ENCODE data around the gene CCT8L2.
"Not testable (repeated sequence)": the region's sequence is repeated elsewhere in the genome, so short reads cannot be mapped to it uniquely, and the experiment has no call there.

The CCT8L2 gene

GRCh38 chr22:16595251-16595650, 2.6 kb upstream of the CCT8L2 start:
- not testable (repeated sequence) for H3K9me3 ChIP-seq (ENCODE audit: control insufficient read depth in 1 of 2, low read length in 2 of 2); H3K27me3 ChIP-seq (ENCODE audit: control insufficient read depth in 1 of 2, insufficient read depth in 2 of 2, low read length in 2 of 2); H3K4me1 ChIP-seq (ENCODE audit: control insufficient read depth in 1 of 2, insufficient read depth in 2 of 2, low read length in 2 of 2); H3K9ac ChIP-seq (ENCODE audit: low read depth in 1 of 2, low read length in 2 of 2); H3K4me3 ChIP-seq (ENCODE audit: low read depth in 1 of 2, low read length in 2 of 2); H3K27ac ChIP-seq (ENCODE audit: low read depth, low read length); H3K36me3 ChIP-seq (ENCODE audit: control insufficient read depth in 1 of 2, insufficient read depth in 2 of 2, low read length in 2 of 2)

GRCh38 chr22:16594026-16594425, 1.4 kb upstream of the CCT8L2 start:
- H3K36me3 ChIP-seq (ENCODE audit: control insufficient read depth in 1 of 2, insufficient read depth in 2 of 2, low read length in 2 of 2), result no peaks in the 10 kb centered on the region
- peaks cover 0 to 12% of the 10 kb centered on the region in 2 donors for H3K9me3 ChIP-seq (ENCODE audit: control insufficient read depth in 1 of 2, low read length in 2 of 2)
- H3K27ac ChIP-seq (ENCODE audit: low read depth, low read length), result no peak overlapping the region
- H3K27me3 ChIP-seq (ENCODE audit: control insufficient read depth in 1 of 2, insufficient read depth in 2 of 2, low read length in 2 of 2), result no peaks in the 10 kb centered on the region
- no peaks in the 10 kb centered on the region for H3K4me1 ChIP-seq (ENCODE audit: control insufficient read depth in 1 of 2, insufficient read depth in 2 of 2, low read length in 2 of 2)
- no peak overlapping the region for H3K9ac ChIP-seq (ENCODE audit: low read depth in 1 of 2, low read length in 2 of 2)
- H3K4me3 ChIP-seq (ENCODE audit: low read depth in 1 of 2, low read length in 2 of 2), result no peak overlapping the region

GRCh38 chr22:16592231-16592630, 379 bp downstream of the CCT8L2 start:
- not testable (repeated sequence) for H3K36me3 ChIP-seq (ENCODE audit: control insufficient read depth in 1 of 2, insufficient read depth in 2 of 2, low read length in 2 of 2); H3K27ac ChIP-seq (ENCODE audit: low read depth, low read length); H3K27me3 ChIP-seq (ENCODE audit: control insufficient read depth in 1 of 2, insufficient read depth in 2 of 2, low read length in 2 of 2); H3K4me1 ChIP-seq (ENCODE audit: control insufficient read depth in 1 of 2, insufficient read depth in 2 of 2, low read length in 2 of 2); H3K9ac ChIP-seq (ENCODE audit: low read depth in 1 of 2, low read length in 2 of 2); H3K4me3 ChIP-seq (ENCODE audit: low read depth in 1 of 2, low read length in 2 of 2)
- H3K9me3 ChIP-seq (ENCODE audit: control insufficient read depth in 1 of 2, low read length in 2 of 2), result peaks cover 0 to 12% of the 10 kb centered on the region in 2 donors

- H3K4me3 ChIP-seq (ENCODE audit: low read depth in 1 of 2, low read length in 2 of 2); H3K4me1 ChIP-seq (ENCODE audit: control insufficient read depth in 1 of 2, insufficient read depth in 2 of 2, low read length in 2 of 2); H3K27ac ChIP-seq (ENCODE audit: low read depth, low read length); H3K27me3 ChIP-seq (ENCODE audit: control insufficient read depth in 1 of 2, insufficient read depth in 2 of 2, low read length in 2 of 2); H3K9ac ChIP-seq (ENCODE audit: low read depth in 1 of 2, low read length in 2 of 2); H3K36me3 ChIP-seq (ENCODE audit: control insufficient read depth in 1 of 2, insufficient read depth in 2 of 2, low read length in 2 of 2): not testable (repeated sequence)
- H3K9me3 ChIP-seq (ENCODE audit: control insufficient read depth in 1 of 2, low read length in 2 of 2), result peaks cover 0 to 12% of the 10 kb centered on the region in 2 donors
Observed at GRCh38 chr22:16591136-16591535, 1.5 kb downstream of the CCT8L2 start.

GRCh38 chr22:16586991-16587390, 5.6 kb downstream of the CCT8L2 start:
- Histone ChIP-seq H3K9ac (ENCODE audit: low read depth in 1 of 2, low read length in 2 of 2) (no peak overlapping the region), H3K36me3 (ENCODE audit: control insufficient read depth in 1 of 2, insufficient read depth in 2 of 2, low read length in 2 of 2) (no peaks in the 10 kb centered on the region), H3K9me3 (ENCODE audit: control insufficient read depth in 1 of 2, low read length in 2 of 2) (peaks cover 0 to 5% of the 10 kb centered on the region in 2 donors), H3K27ac (ENCODE audit: low read depth, low read length) (no peak overlapping the region), H3K27me3 (ENCODE audit: control insufficient read depth in 1 of 2, insufficient read depth in 2 of 2, low read length in 2 of 2) (no peaks in the 10 kb centered on the region), H3K4me3 (ENCODE audit: low read depth in 1 of 2, low read length in 2 of 2) (no peak overlapping the region), H3K4me1 (ENCODE audit: control insufficient read depth in 1 of 2, insufficient read depth in 2 of 2, low read length in 2 of 2) (no peaks in the 10 kb centered on the region)

- Histone ChIP-seq H3K9me3 (ENCODE audit: control insufficient read depth in 1 of 2, low read length in 2 of 2) (peaks cover 0 to 2% of the 10 kb centered on the region in 2 donors), H3K9ac (ENCODE audit: low read depth in 1 of 2, low read length in 2 of 2) (no peak overlapping the region), H3K27me3 (ENCODE audit: control insufficient read depth in 1 of 2, insufficient read depth in 2 of 2, low read length in 2 of 2) (no peaks in the 10 kb centered on the region), H3K4me1 (ENCODE audit: control insufficient read depth in 1 of 2, insufficient read depth in 2 of 2, low read length in 2 of 2) (no peaks in the 10 kb centered on the region), H3K27ac (ENCODE audit: low read depth, low read length) (no peak overlapping the region), H3K4me3 (ENCODE audit: low read depth in 1 of 2, low read length in 2 of 2) (no peak overlapping the region), H3K36me3 (ENCODE audit: control insufficient read depth in 1 of 2, insufficient read depth in 2 of 2, low read length in 2 of 2) (no peaks in the 10 kb centered on the region)
Observed at GRCh38 chr22:16586170-16586569, 6.4 kb downstream of the CCT8L2 start.

GRCh38 chr22:16580872-16581271, 11.7 kb downstream of the CCT8L2 start:
- not testable (repeated sequence) for H3K27me3 ChIP-seq (ENCODE audit: control insufficient read depth in 1 of 2, insufficient read depth in 2 of 2, low read length in 2 of 2); H3K4me3 ChIP-seq (ENCODE audit: low read depth in 1 of 2, low read length in 2 of 2); H3K4me1 ChIP-seq (ENCODE audit: control insufficient read depth in 1 of 2, insufficient read depth in 2 of 2, low read length in 2 of 2); H3K9ac ChIP-seq (ENCODE audit: low read depth in 1 of 2, low read length in 2 of 2); H3K9me3 ChIP-seq (ENCODE audit: control insufficient read depth in 1 of 2, low read length in 2 of 2); H3K27ac ChIP-seq (ENCODE audit: low read depth, low read length); H3K36me3 ChIP-seq (ENCODE audit: control insufficient read depth in 1 of 2, insufficient read depth in 2 of 2, low read length in 2 of 2)

- H3K36me3 ChIP-seq (ENCODE audit: control insufficient read depth in 1 of 2, insufficient read depth in 2 of 2, low read length in 2 of 2); H3K9ac ChIP-seq (ENCODE audit: low read depth in 1 of 2, low read length in 2 of 2); H3K27ac ChIP-seq (ENCODE audit: low read depth, low read length); H3K9me3 ChIP-seq (ENCODE audit: control insufficient read depth in 1 of 2, low read length in 2 of 2); H3K4me1 ChIP-seq (ENCODE audit: control insufficient read depth in 1 of 2, insufficient read depth in 2 of 2, low read length in 2 of 2); H3K4me3 ChIP-seq (ENCODE audit: low read depth in 1 of 2, low read length in 2 of 2); H3K27me3 ChIP-seq (ENCODE audit: control insufficient read depth in 1 of 2, insufficient read depth in 2 of 2, low read length in 2 of 2): not testable (repeated sequence)
Observed at GRCh38 chr22:16569240-16569834, 23.3 kb downstream of the CCT8L2 start.

- Histone ChIP-seq H3K4me1 (ENCODE audit: control insufficient read depth in 1 of 2, insufficient read depth in 2 of 2, low read length in 2 of 2) (no peaks in the 10 kb centered on the region), H3K36me3 (ENCODE audit: control insufficient read depth in 1 of 2, insufficient read depth in 2 of 2, low read length in 2 of 2) (no peaks in the 10 kb centered on the region), H3K27ac (ENCODE audit: low read depth, low read length) (no peak overlapping the region), H3K4me3 (ENCODE audit: low read depth in 1 of 2, low read length in 2 of 2) (no peak overlapping the region), H3K27me3 (ENCODE audit: control insufficient read depth in 1 of 2, insufficient read depth in 2 of 2, low read length in 2 of 2) (no peaks in the 10 kb centered on the region), H3K9ac (ENCODE audit: low read depth in 1 of 2, low read length in 2 of 2) (no peak overlapping the region), H3K9me3 (ENCODE audit: control insufficient read depth in 1 of 2, low read length in 2 of 2) (peaks cover 0 to 2% of the 10 kb centered on the region in 2 donors)
Observed at GRCh38 chr22:16568425-16568758, 24.2 kb downstream of the CCT8L2 start.

GRCh38 chr22:16567617-16568424, 24.8 kb downstream of the CCT8L2 start:
- not testable (repeated sequence) for H3K4me1 ChIP-seq (ENCODE audit: control insufficient read depth in 1 of 2, insufficient read depth in 2 of 2, low read length in 2 of 2); H3K27me3 ChIP-seq (ENCODE audit: control insufficient read depth in 1 of 2, insufficient read depth in 2 of 2, low read length in 2 of 2); H3K9me3 ChIP-seq (ENCODE audit: control insufficient read depth in 1 of 2, low read length in 2 of 2); H3K4me3 ChIP-seq (ENCODE audit: low read depth in 1 of 2, low read length in 2 of 2); H3K27ac ChIP-seq (ENCODE audit: low read depth, low read length); H3K36me3 ChIP-seq (ENCODE audit: control insufficient read depth in 1 of 2, insufficient read depth in 2 of 2, low read length in 2 of 2); H3K9ac ChIP-seq (ENCODE audit: low read depth in 1 of 2, low read length in 2 of 2)
